GM20431 (cell line): Measurements from ENCODE around the gene RBM44.
"Not testable (repeated sequence)": the region's sequence is repeated elsewhere in the genome, so short reads cannot be mapped to it uniquely, and the experiment has no call there.

Experiments
- in situ Hi-C: fragments of 300-500 bp; cut with MseI, MboI; formaldehyde crosslinking; loops from one replicate; pipeline ENCODE4 v1.15.0; 2020; ENCODE audit warnings: low sequenced_read_pairs; ENCODE audit not compliant: unreplicated experiment

Gene RBM44

GRCh38 chr2:237868074-237868473 lies 69.5 kb downstream of the RBM44 start:
- in situ Hi-C loops, result not testable (repeated sequence)

- in situ Hi-C loops, result no loop called here
Observed at GRCh38 chr2:237868631-237869342, 70.2 kb downstream of the RBM44 start.

- in situ Hi-C loops, result no loop called here
Observed at GRCh38 chr2:237869343-237870102, 70.9 kb downstream of the RBM44 start.

- in situ Hi-C loops, result no loop called here
Observed at GRCh38 chr2:237870126-237870525, 71.5 kb downstream of the RBM44 start.

GRCh38 chr2:237870754-237871651 lies 72.4 kb downstream of the RBM44 start:
- in situ Hi-C loops, result no loop called here

GRCh38 chr2:237872178-237872887 lies 73.8 kb downstream of the RBM44 start:
- in situ Hi-C loops, result no loop called here

- in situ Hi-C loops, result no loop called here
Observed at GRCh38 chr2:237873421-237873831, 74.8 kb downstream of the RBM44 start.

GRCh38 chr2:237873897-237874551 lies 75.4 kb downstream of the RBM44 start:
- in situ Hi-C loops, result no loop called here

GRCh38 chr2:237874585-237875161 lies 76.1 kb downstream of the RBM44 start:
- in situ Hi-C loops, result no loop called here

- in situ Hi-C loops, result no loop called here
Observed at GRCh38 chr2:237875256-237876060, 76.9 kb downstream of the RBM44 start.

- in situ Hi-C loops, result no loop called here
Observed at GRCh38 chr2:237876061-237876526, 77.5 kb downstream of the RBM44 start.

GRCh38 chr2:237876532-237876931 lies 78.0 kb downstream of the RBM44 start:
- in situ Hi-C loops, result no loop called here

GRCh38 chr2:237876951-237877491 lies 78.4 kb downstream of the RBM44 start:
- in situ Hi-C loops, result no loop called here

- in situ Hi-C loops, result no loop called here
Observed at GRCh38 chr2:237877576-237878307, 79.2 kb downstream of the RBM44 start.

GRCh38 chr2:237878321-237879057 lies 79.9 kb downstream of the RBM44 start:
- in situ Hi-C loops, result no loop called here

GRCh38 chr2:237879058-237879430 lies 80.5 kb downstream of the RBM44 start:
- in situ Hi-C loops, result no loop called here
